ENCODE data around the gene CDK10.
A peak's percentile ranks its signal among the peaks of the same experiment; 100 is the strongest.
"Not testable (repeated sequence)": the region's sequence is repeated elsewhere in the genome, so short reads cannot be mapped to it uniquely, and the experiment has no call there.

CDK10 gene

DNA sequence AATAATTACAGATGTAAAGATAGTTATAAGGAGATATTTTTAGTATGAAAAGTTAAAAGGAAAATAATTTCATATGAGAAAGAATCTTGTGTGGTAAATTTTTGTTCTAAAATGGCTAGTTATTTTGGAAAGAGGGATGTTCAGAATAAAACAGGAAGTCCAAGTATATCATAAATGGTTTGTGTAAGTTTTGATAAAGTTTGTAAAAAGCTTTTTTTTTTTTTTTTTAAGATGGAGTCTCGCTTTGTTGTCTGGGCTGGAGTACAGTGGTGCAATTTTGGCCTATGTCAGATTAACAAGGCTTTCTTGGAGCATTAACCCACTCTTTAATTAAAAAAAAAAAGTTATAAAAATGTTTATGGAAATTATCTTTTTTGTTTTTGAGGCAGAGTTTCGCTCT is 8.2 kb upstream of the CDK10 start:
- no peak for TF ChIP-seq GATA1 (IDR thresholded peaks at IDR 0.05; ENCODE audit: low read depth, low read length)
- TF ChIP-seq POLR2A (IDR thresholded peaks at IDR 0.05; ENCODE audit: low read length): no peak
- DNase-seq: no peak

DNA sequence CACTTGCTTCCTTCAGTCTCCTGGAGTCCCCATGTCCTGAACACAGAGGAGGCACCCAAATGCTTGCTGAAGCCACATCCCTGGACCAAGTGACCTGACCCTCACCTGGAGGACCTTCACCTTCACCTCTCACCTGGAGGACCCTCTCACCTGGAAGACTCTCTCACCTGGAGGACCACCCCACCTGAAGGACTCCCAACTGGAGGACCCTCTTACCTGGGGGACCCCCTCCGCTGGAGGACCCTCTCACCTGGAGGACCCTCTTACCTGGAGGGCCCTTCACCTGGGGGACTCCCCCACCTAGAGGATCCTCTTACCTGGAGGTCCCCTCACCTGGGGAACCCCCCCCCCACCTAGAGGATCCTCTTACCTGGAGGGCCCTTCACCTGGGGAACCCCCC is 573 bp upstream of the CDK10 start:
- peak in 1 of 2 experiments; percentile 37 for DNase-seq
- TF ChIP-seq GATA1 (IDR thresholded peaks at IDR 0.05; ENCODE audit: low read depth, low read length): no peak
- TF ChIP-seq POLR2A (IDR thresholded peaks at IDR 0.05; ENCODE audit: low read length): no peak

DNA sequence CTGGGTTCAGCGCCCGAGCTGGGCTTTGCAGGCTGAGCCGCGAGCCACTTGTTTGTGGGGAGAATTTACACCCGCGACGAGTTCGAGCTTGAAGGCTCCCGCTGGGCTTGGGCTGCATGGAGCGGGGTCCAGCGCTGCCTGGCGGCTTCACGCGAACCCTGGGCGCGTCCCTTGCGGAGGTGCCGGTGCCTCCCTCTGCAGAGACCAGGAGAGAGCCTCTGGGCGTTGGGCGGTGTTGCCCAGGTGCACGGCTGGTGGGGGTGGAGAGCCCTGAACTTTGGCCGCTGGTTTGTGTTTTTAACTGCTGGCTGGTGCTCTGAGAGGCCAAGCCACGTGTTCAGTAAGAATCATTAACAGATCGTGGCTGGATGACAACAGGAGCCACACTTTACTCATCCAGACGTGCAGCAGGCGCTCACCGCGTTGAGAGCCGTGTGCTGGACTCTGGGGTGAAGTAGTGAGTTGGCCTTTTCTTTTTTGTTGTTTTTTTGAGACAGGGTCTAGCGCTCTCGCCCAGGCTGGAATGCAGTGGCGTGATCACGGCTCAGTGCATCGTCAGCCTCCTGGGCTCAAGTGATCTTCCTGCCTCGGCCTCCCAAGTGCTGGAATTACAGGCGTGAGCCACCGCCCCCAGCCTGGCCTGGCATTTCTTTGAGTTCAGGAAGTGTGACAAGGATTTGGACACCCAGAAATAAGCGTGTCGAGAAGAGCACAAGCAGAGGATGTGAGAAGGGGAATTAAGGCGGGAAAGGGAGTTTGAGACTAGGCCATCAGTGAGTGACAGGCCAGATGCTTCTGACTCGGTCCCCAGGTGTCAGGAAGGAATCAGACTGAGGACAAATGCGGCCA is 827 bp downstream of the CDK10 start:
- TF ChIP-seq POLR2A (IDR thresholded peaks at IDR 0.05; ENCODE audit: low read length) (no peak), GATA1 (IDR thresholded peaks at IDR 0.05; ENCODE audit: low read depth, low read length) (no peak)
- peak; percentile 66 to 70 for DNase-seq

DNA sequence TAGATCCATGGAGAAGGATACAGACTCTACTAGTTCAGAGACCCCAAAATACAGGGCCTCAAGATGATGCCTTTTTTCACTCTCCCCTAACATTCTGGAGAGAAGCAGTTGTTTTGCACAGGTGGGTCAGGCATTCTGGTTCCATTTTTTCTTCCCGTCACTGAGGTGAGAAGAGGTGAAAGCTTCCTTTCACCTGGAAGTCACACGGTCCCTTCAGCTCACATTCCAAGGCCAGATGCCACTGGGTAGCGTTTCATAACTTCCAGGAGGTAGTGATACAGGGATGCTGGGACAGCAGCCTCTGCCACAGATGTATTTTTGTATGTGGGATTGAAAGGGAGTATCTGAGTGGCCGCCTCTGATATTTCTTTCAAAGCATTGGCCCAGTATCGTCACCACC is 1.9 kb downstream of the CDK10 start:
- TF ChIP-seq GATA1 (IDR thresholded peaks at IDR 0.05; ENCODE audit: low read depth, low read length): no peak
- DNase-seq: no peak

- no peak for DNase-seq
- TF ChIP-seq GATA1 (IDR thresholded peaks at IDR 0.05; ENCODE audit: low read depth, low read length): no peak
- no peak for TF ChIP-seq POLR2A (IDR thresholded peaks at IDR 0.05; ENCODE audit: low read length)
Observed at GRCh38 chr16:89689142-89689541, 2.7 kb downstream of the CDK10 start.

DNA sequence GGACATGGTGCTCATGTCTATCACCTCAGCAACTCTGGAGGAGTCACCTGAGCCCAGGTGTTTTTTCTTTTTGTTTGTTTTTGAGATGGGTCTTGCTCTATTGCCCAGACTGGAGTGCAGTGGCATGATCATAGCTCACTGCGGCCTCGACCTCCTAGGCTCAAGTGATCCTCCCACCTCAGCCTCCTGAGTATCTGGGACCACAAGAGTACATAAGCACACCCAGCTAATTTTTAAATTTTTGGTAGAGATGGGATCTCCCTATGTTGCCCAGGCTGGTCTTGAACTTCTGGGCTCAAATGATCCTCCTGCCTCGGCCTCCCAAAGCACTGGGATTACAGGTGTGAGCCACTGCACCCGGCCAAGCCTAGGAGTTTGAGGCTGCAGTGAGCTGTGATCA is 3.1 kb downstream of the CDK10 start:
- DNase-seq: not testable (repeated sequence)

- TF ChIP-seq POLR2A (IDR thresholded peaks at IDR 0.05; ENCODE audit: low read length) (no peak), GATA1 (IDR thresholded peaks at IDR 0.05; ENCODE audit: low read depth, low read length) (no peak)
- DNase-seq: no peak
Observed at GRCh38 chr16:89690392-89690901, 4.0 kb downstream of the CDK10 start.

DNA sequence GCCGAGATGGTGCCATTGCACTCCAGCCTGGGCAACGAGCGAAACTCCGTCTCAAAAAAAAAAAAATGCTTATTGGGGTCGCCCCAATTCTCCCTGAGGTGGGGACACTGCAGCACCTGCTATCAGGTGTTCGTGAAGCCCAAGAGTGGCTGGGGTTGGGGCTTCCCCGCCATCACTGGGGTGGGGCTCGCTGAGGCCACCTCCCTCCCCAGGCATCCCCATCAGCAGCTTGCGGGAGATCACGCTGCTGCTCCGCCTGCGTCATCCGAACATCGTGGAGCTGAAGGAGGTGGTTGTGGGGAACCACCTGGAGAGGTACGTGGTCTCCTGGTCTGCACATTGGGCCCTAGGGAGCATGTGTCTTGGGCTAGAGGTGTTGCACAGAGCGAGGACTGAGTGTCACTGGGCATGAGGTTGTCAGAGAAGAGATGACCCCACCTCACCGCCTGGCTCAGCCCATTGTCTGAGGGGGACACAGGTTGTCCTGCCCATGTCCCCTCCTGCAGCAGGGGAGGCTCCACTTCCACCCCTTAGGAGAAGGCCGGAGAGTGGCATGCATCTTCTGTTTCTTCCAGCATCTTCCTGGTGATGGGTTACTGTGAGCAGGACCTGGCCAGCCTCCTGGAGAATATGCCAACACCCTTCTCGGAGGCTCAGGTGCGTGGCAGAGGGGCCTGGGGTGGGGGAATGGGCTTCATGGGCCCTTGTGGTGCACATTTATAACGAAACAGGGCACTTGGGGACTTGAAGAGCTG is 4.9 kb downstream of the CDK10 start:
- TF ChIP-seq POLR2A (IDR thresholded peaks at IDR 0.05; ENCODE audit: low read length) (no peak), GATA1 (IDR thresholded peaks at IDR 0.05; ENCODE audit: low read depth, low read length) (no peak)
- no peak for DNase-seq

DNA sequence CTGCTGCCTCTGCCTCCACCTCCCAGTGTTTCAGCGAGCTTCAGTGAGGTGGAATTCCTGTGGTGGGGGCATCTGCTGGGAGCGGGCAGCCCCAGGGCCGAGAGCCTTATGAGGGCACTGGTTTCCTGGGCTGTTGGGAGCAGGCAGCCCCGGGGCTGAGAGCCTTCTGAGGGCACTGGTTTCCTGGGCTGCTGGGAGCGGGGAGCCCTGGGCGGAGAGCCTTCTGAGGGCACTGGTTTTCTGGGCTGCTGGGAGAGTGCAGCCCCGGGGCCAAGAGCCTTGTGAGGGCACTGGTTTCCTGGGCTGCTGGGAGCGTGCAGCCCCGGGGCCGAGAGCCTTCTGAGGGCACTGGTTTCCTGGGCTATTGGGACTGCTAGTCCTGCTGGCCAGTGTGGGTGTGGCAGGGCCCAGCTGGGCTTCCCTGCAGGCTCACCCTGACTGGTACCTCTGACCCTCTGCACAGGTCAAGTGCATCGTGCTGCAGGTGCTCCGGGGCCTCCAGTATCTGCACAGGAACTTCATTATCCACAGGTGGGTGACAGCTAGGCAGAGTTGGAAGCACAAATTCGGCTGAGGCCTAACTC is 5.6 kb downstream of the CDK10 start:
- TF ChIP-seq GATA1 (IDR thresholded peaks at IDR 0.05; ENCODE audit: low read depth, low read length) (no peak), POLR2A (IDR thresholded peaks at IDR 0.05; ENCODE audit: low read length) (no peak)
- no peak for DNase-seq

DNA sequence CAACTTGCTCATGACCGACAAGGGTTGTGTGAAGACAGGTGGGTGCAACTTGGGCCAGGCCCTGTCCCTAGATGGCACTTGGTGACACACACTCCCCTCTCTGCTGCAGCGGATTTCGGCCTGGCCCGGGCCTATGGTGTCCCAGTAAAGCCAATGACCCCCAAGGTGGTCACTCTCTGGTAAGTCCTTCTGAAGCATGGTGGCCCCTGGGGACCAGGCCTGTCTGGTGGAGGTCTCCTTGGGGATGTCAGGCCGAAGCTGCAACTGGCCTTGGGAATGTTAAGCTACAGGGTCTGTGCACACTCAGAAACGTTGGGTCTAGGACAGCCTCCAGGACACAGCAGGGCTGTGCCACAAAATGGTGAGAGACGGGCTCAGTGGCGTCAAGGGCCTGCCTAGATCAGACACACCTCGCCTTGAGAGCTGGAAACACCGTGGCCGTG is 6.8 kb downstream of the CDK10 start:
- DNase-seq: no peak
- TF ChIP-seq POLR2A (IDR thresholded peaks at IDR 0.05; ENCODE audit: low read length) (no peak), GATA1 (IDR thresholded peaks at IDR 0.05; ENCODE audit: low read depth, low read length) (no peak)

DNA sequence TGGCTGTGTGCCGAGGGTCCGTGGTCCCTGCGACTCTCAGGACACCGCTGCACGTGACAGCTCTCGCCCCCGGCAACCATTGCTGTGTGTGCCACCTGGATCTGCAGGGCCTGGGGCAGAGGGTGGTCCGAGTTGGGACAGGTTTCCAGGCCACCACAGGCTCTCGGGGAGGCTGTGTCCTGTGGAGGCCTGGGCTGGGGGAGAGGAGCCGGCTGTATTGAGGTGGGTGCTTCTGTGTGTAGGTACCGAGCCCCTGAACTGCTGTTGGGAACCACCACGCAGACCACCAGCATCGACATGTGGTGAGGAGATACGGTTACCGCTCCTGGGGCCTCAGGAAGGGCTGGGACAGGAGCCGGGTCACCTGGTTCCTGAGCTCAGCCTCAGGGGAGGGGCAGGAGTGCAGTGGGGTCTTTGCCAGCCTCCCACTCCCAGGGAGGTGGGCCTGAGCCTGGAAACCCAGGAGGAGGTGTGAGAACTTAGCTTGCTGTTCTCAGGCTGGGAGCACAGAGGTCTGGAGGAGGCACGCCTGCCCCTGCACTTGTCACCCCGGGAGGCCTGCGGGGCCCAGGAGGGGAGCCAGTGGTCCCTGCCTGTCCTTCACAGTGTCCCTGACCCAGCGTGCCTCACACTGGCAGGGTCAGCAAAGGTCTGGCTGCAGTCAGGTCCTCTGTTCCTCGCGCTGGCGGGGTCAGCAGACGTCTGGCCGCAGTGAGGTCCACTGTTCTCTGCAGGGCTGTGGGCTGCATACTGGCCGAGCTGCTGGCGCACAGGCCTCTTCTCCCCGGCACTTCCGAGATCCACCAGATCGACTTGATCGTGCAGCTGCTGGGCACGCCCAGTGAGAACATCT is 7.7 kb downstream of the CDK10 start:
- no peak for DNase-seq
- TF ChIP-seq GATA1 (IDR thresholded peaks at IDR 0.05; ENCODE audit: low read depth, low read length) (no peak), POLR2A (IDR thresholded peaks at IDR 0.05; ENCODE audit: low read length) (no peak)

DNA sequence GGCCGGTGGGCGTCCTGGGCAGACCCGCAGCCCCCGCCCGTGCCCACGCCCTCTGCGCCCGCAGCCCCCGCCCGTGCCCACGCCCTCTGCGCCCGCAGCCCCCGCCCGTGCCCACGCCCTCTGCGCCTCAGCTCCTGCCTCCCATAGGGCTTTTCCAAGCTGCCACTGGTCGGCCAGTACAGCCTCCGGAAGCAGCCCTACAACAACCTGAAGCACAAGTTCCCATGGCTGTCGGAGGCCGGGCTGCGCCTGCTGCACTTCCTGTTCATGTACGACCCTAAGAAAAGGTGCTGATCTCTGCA is 8.2 kb downstream of the CDK10 start:
- DNase-seq: not testable (repeated sequence)

DNA sequence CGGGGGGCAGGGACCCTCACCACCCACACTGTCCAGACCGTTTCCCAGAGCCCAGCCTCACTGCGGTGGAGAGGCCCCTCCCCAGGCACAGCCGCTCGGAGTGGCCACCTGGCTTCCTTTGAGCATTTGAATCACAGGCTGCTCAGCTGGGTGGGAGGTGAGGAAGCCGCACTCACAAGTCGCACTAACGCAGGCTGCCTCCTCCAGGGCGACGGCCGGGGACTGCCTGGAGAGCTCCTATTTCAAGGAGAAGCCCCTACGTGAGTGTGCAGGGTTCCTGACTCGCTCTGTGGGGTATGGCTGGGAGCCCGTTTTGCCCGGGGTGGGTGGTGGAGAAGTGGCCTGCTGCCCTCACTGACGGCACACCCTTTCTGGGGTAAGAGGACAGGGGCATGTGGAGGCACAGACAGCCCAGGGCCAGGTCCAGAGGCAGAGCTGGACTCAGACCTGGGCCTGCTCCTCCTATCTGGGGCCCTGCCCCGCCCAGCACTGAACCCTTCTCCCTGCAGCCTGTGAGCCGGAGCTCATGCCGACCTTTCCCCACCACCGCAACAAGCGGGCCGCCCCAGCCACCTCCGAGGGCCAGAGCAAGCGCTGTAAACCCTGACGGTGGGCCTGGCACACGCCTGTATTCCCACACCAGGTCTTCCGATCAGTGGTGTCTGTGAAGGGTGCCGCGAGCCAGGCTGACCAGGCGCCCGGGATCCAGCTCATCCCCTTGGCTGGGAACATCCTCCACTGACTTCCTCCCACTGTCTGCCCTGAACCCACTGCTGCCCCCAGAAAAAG is 8.8 kb downstream of the CDK10 start:
- TF ChIP-seq POLR2A (IDR thresholded peaks at IDR 0.05; ENCODE audit: low read length) (peak; percentile 24), GATA1 (IDR thresholded peaks at IDR 0.05; ENCODE audit: low read depth, low read length) (no peak)
- no peak for DNase-seq

Measured in erythroblast (primary cell).